GM06990 (cell line): ENCODE measurements around the gene POU6F2.

Experiments used
- DNase-seq: peaks from one replicate; pipeline ENCODE4 v3.0.0-alpha.2; 2011; ENCODE audit not compliant: insufficient read length; ENCODE audit errors: extremely low read depth
- H3K27me3 ChIP-seq: replicated peaks from 2 replicates; pipeline ENCODE4 v1.6.0; 2011; ENCODE audit warnings: low read length; ENCODE audit not compliant: control insufficient read depth, insufficient read depth
- H3K36me3 ChIP-seq: 2 replicates; pipeline ENCODE4 v1.5.1; 2011; ENCODE audit warnings: low read length; ENCODE audit not compliant: control insufficient read depth, insufficient read depth
- H3K4me3 ChIP-seq: replicated peaks from 2 replicates; pipeline ENCODE4 v1.5.1; 2011; ENCODE audit warnings: low read depth, mild to moderate bottlenecking, control low read depth, low read length
- TF ChIP-seq, protein P1 (sequence below): IDR thresholded peaks from 2 replicates; pipeline ENCODE4 v1.5.1; 2011; ENCODE audit warnings: low read length, control low read depth, mild to moderate bottlenecking, inconsistent platforms; ENCODE audit not compliant: insufficient read depth, poor library complexity, severe bottlenecking

POU6F2 gene

GRCh38 chr7:39355664-39356063 lies 378.0 kb downstream of the POU6F2 start:
- H3K36me3 ChIP-seq = no peaks in the 10 kb centered on the region
- no peak for DNase-seq
- no peaks in the 10 kb centered on the region for H3K27me3 ChIP-seq
- H3K4me3 ChIP-seq = no peak overlapping the region
- TF ChIP-seq, protein P1, sequence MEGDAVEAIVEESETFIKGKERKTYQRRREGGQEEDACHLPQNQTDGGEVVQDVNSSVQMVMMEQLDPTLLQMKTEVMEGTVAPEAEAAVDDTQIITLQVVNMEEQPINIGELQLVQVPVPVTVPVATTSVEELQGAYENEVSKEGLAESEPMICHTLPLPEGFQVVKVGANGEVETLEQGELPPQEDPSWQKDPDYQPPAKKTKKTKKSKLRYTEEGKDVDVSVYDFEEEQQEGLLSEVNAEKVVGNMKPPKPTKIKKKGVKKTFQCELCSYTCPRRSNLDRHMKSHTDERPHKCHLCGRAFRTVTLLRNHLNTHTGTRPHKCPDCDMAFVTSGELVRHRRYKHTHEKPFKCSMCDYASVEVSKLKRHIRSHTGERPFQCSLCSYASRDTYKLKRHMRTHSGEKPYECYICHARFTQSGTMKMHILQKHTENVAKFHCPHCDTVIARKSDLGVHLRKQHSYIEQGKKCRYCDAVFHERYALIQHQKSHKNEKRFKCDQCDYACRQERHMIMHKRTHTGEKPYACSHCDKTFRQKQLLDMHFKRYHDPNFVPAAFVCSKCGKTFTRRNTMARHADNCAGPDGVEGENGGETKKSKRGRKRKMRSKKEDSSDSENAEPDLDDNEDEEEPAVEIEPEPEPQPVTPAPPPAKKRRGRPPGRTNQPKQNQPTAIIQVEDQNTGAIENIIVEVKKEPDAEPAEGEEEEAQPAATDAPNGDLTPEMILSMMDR = no peak

GRCh38 chr7:39356172-39356925 lies 378.6 kb downstream of the POU6F2 start:
- Histone ChIP-seq H3K36me3 (no peaks in the 10 kb centered on the region), H3K4me3 (no peak overlapping the region), H3K27me3 (no peaks in the 10 kb centered on the region)
- TF ChIP-seq, protein P1 = no peak
- DNase-seq = no peak

GRCh38 chr7:39357648-39358047 lies 379.9 kb downstream of the POU6F2 start:
- Histone ChIP-seq H3K4me3 (no peak overlapping the region), H3K36me3 (no peaks in the 10 kb centered on the region), H3K27me3 (no peaks in the 10 kb centered on the region)
- DNase-seq = no peak
- TF ChIP-seq, protein P1 = peak; percentile 41

DNA sequence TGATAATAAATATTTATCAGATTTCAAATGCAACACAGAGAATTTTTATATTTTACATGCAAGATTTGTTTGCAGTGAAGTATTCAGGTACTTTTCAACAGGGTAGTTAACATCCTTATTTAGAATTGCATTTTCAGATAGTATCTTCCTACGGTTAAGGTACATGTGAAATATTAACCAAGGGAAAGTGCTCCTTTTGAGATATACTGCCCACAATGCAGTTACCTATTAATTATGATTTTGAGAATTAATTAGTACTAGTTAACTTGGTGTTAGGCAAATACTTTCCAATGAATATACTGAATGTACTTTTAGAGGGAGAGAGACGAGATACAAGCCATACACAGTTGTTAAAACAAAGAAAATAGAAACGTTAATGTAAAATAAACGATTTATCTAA lies 382.3 kb downstream of the POU6F2 start:
- no peak overlapping the region for H3K4me3 ChIP-seq
- H3K36me3 ChIP-seq = no peaks in the 10 kb centered on the region
- H3K27me3 ChIP-seq = no peaks in the 10 kb centered on the region
- TF ChIP-seq, protein P1 = no peak
- DNase-seq = no peak

GRCh38 chr7:39360766-39361165 lies 383.1 kb downstream of the POU6F2 start:
- no peak overlapping the region for H3K4me3 ChIP-seq
- TF ChIP-seq, protein P1 = no peak
- no peaks in the 10 kb centered on the region for H3K36me3 ChIP-seq
- H3K27me3 ChIP-seq = no peaks in the 10 kb centered on the region
- no peak for DNase-seq
